GM21381 (cell line): ENCODE data around the gene ZNF43.
"Not testable (repeated sequence)": the region's sequence is repeated elsewhere in the genome, so short reads cannot be mapped to it uniquely, and the experiment has no call there.

Experiments used
- ATAC-seq: cut with Tn5 transposase; IDR thresholded peaks from one replicate; pipeline ENCODE4 v1.9.1; 2021; ENCODE audit warnings: mild to moderate bottlenecking, moderate library complexity; ENCODE audit not compliant: unreplicated experiment

The ZNF43 gene

DNA sequence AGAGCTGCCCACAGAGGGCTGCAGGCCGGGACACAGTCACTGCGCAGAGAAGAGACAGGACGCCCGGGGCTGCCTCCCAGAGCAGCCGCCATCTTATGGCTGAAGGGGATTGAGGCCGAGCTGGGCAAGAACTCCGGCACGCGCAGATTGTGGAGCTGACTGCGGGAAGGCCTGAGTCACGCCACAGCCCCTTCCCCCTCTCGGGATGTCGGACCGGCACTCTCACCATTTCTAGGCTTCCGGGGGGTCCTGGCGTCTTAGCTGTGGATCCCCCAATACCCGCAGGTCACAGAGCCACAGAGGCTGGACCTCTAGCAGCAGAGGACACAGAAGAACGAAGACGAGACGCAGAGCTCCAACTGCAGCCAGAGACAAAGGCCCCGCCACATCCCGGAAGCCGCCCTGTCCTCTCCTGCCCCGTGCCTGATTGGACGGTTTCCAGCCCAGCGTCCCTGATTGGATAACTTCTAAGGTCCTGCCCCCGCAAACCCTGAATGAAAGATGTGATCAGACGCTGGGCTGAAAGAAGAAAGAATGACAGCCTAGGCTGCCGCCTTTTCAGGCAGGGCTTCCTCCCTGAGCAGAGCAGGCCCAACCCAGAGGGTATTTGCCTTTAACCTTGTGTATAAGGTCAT, at the start of gene ZNF43:
TSS of gene ZNF43 (minus strand) at position 373 of the 635 bp plus-strand sequence. CDS start at position 229, 144 bp downstream.
- peak; percentile 93 for ATAC-seq

DNA sequence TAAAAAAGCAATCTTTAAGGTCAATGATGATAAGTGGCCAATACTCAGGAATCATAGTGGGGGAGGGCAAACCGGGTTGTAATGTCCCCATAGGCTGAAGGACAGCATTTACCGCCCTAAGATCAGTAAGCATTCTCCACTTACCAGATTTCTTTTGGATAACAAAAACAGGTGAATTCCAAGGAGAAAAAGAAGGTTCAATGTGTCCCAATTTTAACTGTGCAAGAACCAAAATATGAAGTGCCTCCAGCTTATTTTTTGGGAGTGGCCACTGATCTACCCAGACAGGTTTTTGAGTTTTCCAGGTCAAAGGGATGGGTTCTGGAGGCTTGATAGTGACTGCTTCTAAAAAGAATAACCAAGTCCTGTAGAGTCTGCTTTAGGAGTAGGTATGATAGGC, 49.5 kb upstream of the ZNF43 start:
- not testable (repeated sequence) for ATAC-seq

DNA sequence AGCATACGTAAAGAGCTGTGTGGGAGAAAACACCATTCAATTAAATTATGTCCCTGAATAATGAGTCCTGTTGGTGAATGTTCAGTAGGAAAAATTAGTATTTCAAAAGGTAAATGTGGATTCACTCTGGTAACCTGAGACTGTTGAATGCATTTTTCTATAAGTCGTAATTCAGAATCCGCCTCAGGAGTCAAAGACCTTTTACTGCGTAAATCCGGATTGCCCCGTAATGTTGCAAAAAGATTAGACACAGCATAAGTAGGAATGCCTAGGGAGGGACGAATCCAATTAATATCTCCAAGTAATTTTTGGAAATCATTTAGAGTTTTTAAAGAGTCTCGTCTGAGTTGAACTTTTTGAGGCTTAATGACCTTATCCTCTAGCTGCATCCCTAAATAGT, 48.8 kb upstream of the ZNF43 start:
- not testable (repeated sequence) for ATAC-seq

DNA sequence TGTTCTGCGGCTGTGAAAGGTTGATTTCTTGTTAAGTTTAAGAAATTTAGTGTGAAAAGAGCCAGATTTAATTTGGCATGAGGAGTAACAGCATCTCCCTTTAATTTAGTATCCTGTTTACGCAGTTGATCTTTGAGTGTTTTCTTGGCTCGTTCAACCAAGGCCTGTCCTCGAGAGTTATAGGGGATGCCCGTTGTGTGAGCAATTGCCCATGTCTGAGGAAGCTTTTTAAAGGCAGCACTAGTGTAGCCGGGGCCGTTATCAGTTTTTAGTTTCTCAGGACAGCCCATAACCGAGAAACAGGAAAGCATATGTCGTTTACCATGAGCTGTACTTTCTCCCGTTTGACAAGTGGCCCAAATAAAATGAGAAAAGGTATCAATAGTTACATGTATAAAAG, 47.5 kb upstream of the ZNF43 start:
- no peak for ATAC-seq

DNA sequence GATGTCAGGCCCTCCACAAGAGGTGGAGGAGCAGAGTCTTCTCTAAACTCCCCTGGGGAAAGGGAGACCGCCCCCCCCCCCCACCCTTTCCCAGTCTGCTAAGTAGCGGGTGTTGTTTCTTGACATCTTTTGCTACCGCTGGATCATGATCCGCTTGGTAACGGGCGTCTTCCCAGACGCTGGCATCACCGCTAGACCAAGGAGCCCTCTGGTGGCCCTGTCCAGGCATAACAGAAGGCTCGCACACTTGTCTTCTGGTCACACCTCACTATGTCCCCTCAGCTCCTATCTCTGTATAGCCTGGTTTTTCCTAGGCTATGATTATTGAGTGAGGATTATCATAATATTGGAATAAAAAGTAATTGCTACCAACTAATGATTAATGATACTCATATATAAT, 44.8 kb upstream of the ZNF43 start:
- ATAC-seq: not testable (repeated sequence)

DNA sequence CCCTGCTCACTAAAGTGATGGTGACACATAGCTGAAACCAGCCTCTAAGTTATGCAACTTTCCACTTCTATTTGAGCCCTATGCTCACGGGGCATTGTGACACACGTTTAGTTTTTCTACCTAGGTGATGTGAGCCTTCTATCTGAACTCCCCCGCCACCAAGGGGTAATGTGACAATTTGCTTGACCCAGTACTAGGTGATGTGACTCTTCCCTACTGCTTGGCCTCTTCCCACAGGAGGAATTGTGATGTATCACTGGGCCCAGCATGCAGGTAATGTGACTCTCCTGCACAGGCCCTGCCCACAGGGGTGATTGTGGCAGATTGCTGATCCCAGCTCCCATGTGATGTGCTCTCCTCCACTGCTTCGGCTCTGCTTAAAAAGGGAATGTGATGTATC, 42.7 kb upstream of the ZNF43 start:
- ATAC-seq: no peak

DNA sequence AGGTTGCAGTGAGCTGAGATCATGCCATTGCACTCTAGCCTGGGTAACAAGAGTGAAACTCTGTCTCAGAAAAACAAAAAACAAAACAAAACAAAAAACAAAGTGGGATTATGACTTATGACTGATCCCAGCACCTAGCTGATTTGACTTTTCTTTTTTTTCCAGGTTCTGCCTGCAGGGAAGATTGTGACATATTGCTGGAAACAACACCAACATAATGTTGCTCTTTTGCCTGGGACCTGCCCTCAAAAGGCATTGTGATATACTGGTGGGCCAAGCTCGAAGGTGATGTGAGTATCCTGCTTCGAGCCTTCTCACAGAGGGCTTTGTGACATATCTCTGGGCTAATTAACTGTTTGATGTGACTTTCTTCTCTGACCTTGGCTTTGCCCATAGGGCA, 42.0 kb upstream of the ZNF43 start:
- no peak for ATAC-seq

DNA sequence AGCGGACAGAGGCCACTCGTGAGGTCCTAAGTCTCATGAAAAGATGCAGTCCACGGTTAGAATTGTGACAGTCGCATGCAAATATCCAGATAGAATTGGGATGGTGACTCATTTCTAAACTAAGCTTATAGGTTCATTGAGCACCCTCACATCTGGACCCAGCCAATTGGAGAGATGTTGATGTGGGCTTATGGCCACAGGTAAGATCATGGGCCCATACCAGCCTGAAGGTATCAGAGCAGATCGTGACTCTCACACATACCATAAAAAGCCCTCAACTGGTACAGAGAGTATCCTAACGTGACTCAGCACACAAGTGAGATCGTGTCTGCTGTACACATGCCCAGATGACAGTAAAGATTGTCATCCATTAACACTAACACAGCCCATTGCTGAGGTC, 40.6 kb upstream of the ZNF43 start:
- ATAC-seq: not testable (repeated sequence)

DNA sequence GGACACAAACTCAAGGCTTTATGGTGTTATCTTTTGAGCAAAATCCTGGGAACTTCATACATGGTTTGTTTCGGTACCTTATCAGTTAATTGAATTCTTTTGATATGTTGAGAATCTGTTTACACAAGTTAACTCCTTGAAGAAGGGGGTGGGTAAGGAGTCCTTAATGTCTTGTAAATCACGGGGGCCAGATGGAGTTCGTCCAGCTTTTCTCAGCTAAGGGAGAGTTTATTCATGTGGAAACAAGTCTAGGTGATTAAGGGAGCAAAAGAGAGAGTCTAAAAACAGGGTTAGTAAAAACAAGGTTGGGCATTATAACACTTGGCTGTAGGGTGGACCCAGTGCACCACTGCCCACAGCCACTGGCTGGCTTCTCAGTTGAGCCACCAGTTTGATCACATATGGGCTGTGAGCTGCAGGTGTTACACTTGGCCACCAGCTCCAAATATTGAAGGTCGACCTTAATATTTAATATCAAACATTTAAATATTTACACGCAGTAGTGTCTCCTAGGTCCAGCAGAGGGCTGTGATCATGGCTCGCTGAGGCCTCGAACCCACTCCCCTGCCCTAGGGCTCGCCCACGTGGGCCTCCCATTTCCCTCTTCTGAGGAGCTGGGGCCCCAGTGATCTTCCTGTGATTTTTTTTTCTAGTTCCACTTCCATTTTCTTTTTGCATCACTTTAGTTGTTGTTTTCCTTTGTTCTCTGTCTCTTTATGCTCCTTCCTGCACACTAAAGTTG, 21.0 kb upstream of the ZNF43 start:
- no peak for ATAC-seq

DNA sequence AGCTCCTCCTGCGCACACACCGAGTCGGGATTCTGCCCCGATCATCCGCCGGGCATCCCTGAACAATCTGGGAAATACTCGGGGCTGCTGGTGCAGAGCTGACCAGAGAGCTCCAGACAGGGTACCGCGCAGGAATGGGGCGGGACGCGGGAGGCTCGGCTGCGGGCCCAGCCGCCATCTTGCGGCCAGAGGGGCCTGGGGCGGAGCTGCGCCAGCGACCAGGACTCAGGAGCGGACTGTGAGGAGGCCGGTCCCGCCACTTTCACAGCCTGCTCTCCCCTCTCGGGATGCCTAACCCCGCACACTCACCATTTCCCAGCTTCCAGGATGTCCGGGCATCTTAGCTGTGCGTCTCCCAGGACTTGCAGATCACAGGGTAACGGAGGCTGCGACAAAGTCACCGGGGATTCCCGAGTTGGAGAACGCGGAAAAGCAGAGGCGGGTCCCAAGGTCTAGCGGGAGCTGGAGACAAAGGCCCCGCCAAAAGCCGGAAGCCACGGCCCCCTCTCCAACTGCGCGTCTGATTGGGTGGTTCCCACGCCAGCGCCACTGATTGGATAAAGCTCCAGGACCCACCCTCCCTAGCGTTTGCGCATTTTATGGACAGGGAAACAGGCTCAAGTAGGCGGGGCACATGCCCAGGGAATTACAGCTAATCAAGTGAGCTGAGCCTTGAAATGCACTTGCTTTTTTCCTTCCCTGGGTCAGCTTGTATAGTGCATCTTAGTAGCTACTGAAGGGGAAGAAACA, 15.8 kb upstream of the ZNF43 start:
- ATAC-seq: peak; percentile 88

DNA sequence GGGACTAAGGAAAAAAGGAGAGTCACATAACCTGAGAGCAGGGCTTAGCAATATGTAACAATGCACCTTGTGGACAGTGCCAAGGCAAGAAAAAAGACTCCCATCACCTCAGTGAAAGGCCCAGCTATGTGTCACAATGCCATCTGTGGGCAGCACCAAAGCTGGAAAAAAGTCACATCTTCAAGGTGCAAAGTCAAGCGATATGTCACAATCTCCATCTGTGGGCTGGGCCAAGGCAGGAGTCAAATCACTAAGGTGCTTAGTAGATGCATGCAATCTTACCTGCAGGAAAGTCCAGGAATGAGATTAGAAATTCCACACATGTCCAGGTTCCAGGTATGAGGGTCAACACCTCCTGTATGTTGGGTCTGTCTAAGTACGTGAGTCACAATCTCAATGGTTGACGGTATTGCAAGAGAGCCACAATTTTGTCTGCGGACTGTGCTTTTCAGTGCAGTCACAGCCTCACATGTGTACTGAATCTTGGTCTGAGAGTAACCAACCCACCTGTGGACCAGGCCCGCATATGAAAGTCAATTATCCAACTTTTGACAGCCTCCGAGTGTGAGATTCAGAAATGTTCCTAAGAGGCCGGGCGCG, 14.8 kb upstream of the ZNF43 start:
- no peak for ATAC-seq

DNA sequence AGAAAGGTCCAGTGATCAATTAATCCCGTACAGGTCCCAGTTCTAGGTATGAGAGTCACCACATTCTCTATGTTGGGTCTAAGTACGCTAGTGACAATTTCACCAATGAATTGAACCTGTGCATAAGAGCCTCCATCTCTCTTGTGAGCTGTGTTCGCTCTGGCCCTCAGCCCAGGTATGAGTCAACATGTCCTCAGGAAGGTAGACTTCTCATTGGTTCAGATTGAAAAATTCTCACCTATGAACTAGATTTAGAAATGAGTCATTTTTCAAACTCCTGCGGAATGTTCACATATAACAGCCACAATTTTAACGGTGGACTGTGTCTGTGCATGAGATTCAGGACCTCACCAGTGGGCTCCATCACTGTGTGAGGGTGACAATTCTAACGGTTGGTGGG, 12.7 kb upstream of the ZNF43 start:
- ATAC-seq: no peak

DNA sequence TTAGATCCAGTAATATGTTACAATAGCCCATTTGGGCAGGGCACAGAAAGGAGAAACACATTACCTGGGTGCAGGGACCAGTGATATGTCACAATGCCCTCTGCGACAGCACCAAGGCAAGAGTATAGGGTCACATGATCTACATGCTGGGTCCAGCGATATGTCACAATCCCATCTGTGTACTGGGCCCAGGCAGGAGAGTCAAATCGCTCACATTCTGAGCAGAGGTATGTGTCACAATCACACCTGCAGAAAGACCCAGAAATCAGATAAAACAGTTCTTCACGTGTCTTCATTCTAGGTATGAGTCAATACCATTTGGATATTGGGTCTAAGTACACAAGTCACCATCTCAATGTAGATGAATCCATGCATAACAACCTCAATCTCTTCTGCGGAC, 7.1 kb upstream of the ZNF43 start:
- no peak for ATAC-seq

DNA sequence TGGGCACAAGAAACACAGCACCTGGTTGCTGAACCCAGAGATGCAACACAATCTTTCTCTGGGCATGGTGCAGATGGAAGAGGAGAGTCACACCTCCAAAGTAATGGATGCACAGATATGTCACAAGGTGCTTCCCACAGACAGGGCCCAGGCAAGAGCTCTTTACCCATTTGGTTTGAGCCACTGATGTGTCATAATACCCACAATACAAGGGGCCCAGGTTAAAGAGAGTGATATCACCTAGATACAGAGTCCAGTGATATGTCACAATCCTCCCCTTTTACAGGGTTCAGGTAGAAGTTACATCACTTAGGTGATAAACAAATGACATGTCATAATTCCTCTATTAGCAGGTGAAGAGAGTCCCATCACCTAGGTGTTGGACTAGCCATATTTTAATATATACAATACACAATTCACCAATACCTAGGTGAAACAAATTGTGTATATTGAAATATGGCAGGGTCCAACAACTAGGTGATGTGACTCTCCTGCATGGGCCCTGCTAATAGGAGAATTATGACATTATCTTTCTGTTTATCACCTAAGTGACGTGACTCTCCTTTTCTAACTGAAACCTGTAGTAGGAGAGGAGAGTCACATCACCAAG, 5.6 kb upstream of the ZNF43 start:
- ATAC-seq: no peak

DNA sequence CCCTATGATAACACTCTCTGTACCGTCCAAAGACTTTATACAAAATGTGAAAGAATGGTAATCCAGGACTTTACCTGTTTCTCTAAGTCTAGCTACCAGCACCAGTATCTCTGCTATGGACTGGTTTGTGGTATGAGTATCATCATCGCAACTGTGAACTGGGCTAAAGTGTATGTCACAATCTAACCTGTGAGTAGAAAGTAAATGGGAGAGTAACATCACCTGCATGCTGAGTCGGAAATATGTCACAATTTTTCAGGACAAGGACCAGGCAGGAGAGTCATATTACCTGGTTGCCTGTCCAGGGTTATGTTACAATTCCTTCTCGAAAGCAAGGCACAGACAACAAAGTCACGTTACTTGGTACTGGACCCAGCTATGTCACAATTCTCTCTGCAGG, 5.1 kb upstream of the ZNF43 start:
- ATAC-seq: no peak

DNA sequence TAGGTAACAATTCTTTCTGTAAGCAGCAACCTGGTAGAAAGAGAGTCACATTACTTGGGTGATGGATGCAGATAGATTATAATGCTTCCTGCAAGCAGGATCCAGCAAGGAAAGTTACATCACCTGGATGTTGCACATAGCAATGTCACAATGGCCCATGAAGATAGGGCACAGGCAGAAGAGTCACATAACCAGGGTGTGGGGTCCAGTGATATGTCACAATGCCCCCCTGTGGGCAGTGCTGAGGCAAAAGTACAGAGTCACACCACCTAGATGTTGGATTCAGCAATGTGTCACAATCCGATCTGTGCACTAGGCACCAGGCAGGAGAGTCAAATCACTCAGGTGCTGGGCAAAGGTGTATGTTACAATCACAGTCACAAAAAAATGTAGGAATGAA, 4.0 kb upstream of the ZNF43 start:
- no peak for ATAC-seq

DNA sequence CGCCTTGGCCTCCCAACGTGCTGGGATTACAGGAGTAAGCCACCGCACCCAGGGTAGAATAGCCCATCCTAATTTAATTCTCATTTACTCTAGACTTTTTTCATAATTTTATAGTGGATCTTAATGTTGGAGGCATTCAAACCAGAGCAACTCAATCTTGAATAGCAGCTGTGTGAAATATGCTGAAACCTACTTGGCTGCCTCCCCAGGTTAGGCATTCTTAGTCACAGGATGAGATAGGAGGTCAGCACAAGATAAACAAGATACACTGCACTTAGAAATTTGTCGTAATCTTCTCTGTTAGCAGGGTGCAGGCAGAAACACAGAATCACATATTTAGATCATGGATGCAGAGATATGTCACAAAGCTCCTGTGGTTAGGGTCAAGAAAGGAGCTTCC, 2.7 kb upstream of the ZNF43 start:
- ATAC-seq: no peak

DNA sequence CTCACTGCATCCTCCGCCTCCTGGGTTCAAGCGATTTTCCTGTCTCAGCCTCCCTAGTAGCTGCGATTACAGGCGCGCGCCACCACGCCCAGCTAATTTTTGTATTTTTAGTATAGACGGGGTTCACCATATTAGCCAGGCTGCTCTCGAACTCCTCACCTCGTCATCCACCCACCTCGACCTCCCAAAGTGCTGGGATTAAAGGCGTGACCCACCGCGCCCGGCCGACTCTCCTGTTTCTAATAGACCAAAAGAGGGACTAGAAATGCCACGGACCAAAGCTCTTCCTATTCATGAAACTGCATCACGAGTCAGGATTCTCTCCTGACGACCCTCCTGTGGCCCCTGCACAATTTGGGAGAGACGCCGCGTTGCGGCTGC, 563 bp downstream of the ZNF43 start:
- no peak for ATAC-seq

DNA sequence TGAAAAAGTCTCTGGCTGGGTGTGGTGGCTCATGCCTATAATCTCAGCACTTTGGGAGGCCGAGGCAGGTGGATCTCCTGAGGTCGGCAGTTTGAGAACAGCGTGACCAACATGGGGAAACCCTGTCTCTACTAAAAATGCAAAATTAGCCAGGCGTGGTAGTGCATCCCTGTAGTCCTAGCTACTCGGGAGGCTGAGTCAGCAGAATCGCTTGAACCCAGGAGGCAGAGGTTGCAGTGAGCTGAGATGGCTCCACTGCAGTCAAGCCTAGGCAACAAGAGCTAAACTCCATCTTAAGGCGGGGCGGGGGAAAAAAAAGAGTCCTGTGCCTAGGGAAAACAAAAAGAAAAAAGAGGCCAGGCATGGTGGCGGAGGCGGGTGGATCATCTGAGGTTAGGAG, 2.2 kb downstream of the ZNF43 start:
- no peak for ATAC-seq

DNA sequence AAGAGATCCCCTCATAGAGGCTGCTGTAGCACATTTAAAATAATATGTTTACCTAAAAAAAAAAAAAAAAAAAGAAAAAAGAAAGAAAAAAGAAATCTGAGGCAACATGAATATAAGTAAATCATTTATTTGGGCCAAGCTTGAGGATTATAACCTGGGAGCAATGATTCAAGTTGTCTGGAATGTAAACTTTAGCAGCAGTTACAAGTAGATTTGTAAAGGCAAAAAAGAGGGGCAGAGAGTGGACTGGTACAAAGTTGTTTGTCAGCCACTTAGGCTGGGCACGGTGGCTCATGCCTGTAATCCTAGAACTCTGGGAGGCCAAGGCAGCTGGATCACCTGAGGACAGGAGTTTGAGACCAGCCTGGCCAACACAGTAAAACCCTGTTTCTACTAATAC, 11.3 kb downstream of the ZNF43 start:
- no peak for ATAC-seq

DNA sequence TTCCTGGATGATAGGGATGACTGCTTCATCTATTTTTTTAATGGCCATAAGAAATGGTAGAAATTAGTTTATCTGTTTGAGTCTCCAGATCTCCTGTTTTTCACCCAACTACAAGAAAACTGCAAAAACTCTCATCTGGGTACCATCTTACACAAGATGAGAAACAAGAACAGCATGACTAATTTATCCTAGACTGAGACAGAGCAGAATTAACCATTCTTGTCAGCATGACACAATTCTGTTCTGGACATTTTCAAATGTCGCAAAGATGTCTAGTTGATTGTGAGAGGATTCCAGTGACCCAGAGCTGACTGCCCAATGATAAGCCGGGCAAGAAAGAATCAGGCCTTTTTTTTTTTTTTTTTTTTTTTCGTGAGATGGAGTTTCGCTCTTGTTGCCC, 12.8 kb downstream of the ZNF43 start:
- ATAC-seq: no peak
